Subcutaneous adipose tissue (tissue), 4 donors: ENCODE data around the gene XPA. TPM values are rescaled to one million over a fixed set of nuclear protein-coding genes. Genes with fewer than 3 reads are reported as not detected.

Experiments used
- total RNA-seq, 4 donors: library from RNA; depleted of rRNA; stranded (reverse); fragments of >200 nt; gene quantifications; one replicate each; pipeline ENCODE4 v1.1.0, GENCODE V29; 2016
- TF ChIP-seq, protein P1 (sequence below): fragments of 450-650 bp; IDR thresholded peaks from one replicate; pipeline ENCODE4 v1.5.1; 2016; ENCODE audit warnings: low read depth, mild to moderate bottlenecking, control low read depth, antibody characterized with exemption, moderate library complexity

The XPA gene
- total RNA-seq: 10 to 100 TPM; 15.1 to 18.7 (median 18.4) TPM

DNA sequence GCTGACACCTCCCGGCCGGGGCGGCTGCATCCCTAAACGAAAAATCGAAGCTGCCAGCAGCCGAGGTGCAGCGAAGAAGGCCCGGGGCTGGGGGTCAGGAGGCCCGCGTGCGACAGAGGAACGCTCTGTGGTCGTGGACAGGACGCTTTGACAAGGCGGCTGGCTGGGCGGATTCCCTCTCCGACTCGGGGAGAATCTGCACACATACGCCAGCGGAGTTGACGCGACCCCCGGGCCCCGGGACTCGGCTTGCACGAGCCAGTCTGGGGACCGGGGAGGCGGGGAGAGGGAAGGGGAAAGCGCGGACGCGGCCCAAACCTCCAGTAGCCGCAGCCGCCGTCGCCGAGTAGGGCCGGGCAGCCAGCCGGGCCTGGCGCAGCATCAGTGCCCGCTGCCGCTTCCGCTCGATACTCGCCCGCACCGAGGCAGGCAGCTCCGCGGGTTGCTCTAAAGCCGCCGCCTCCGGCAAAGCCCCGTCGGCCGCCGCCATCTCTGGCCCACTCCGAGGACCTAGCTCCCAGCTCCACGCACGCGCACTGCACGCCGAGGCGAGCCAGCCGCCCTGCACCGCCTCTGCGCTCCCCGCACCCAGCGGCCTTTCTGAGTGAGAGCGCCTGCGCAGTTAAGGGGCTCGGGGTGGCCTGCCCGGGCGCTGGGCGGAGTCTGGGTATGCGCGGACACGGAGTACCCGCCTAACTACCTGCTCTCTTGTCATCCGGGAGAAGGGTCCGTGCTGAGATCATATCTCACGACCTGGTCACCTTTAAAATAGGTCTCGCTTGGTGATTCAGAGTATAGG is at the start of gene XPA:
Gene XPA (minus strand): TSS at position 538 of the 799 bp plus-strand sequence. CDS start 48 bp downstream, at position 490.
- TF ChIP-seq, protein P1, sequence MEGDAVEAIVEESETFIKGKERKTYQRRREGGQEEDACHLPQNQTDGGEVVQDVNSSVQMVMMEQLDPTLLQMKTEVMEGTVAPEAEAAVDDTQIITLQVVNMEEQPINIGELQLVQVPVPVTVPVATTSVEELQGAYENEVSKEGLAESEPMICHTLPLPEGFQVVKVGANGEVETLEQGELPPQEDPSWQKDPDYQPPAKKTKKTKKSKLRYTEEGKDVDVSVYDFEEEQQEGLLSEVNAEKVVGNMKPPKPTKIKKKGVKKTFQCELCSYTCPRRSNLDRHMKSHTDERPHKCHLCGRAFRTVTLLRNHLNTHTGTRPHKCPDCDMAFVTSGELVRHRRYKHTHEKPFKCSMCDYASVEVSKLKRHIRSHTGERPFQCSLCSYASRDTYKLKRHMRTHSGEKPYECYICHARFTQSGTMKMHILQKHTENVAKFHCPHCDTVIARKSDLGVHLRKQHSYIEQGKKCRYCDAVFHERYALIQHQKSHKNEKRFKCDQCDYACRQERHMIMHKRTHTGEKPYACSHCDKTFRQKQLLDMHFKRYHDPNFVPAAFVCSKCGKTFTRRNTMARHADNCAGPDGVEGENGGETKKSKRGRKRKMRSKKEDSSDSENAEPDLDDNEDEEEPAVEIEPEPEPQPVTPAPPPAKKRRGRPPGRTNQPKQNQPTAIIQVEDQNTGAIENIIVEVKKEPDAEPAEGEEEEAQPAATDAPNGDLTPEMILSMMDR: no peak

DNA sequence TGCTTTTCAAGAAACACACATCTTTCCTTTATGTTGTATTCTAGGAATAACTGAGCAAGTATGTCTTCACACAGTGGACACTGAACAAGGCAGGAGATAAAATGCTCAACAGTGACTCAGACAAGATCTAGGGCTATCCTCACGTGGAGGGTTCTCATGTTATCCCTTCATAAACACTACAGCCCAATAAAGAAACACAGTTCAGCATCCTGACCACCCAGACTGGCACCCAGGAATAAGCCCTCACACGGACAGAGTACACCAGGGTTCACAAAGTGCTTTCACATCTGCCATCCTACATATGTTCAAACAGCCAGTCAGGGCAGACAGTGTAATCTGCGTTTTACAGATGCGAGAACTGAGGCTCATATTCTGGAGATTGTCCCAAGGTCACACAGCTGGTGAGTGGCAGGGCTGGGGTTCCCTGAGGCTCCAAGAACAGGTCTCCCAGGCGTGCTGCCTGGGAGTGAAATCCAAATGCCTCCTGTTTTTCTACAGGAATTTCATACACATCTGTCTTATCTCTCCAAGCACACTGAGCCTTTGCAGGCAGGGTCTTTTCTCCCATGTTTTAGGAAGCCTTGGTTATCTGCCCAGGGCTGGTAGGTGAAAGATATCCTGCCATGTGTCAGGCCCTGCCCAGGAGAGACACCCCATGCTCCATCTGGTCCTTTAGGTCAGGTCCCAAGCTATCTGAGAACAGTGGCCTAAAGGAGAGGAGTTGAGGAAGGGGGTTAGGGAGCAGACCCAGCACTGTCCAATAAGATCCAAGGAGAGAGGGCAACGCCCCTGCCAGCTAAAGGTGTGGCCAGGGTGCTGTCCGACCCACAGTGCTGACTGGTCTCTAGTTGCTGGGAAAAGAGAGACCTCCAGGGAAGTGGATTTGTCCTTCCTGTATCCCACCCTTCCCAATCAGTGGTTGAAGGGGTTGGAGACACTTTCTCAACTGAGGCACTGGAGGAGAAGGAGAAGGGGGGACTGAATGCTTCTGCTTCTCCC is 47.9 kb upstream of the XPA start:
- TF ChIP-seq, protein P1: no peak

DNA sequence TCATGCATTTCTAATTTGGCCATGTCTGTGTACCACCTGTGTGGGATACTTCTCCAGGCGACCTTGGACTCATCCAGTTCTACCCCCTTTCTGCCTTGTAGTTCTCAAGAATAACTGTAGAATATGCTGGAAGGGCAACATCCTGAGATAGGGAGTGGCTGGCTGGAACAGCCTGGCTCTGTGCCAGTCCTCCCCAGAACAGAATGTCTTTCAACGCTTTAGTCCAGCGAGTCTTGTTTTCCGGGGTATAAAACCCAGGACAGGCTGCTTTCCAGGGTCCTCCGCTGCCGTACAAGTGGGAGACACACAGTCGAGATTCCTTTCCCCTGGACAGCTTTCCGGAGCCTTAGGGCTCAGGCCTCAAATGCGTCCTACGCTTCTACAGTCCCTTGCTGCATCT is 45.4 kb upstream of the XPA start:
- TF ChIP-seq, protein P1: no peak

DNA sequence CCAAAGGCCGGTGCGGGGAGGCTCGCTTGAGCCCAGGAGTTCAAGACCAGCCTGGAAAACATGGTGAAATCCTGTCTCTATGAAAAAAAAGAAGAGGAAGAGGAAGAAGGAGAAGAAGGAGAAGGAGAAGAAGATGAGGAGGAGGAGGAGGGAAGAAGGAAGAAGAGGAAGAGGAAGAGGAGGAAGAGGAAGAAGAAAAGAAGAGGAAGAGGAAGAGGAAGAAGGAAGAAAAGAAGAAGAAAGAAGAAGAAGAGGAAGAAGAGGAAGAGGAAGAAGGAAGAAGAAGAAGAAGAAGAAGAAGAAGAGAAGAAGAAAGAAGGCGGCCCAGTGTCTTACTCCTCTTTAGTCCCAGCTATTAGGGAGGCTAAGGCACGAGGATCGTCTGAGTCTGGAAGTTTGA is 44.8 kb upstream of the XPA start:
- TF ChIP-seq, protein P1: no peak

DNA sequence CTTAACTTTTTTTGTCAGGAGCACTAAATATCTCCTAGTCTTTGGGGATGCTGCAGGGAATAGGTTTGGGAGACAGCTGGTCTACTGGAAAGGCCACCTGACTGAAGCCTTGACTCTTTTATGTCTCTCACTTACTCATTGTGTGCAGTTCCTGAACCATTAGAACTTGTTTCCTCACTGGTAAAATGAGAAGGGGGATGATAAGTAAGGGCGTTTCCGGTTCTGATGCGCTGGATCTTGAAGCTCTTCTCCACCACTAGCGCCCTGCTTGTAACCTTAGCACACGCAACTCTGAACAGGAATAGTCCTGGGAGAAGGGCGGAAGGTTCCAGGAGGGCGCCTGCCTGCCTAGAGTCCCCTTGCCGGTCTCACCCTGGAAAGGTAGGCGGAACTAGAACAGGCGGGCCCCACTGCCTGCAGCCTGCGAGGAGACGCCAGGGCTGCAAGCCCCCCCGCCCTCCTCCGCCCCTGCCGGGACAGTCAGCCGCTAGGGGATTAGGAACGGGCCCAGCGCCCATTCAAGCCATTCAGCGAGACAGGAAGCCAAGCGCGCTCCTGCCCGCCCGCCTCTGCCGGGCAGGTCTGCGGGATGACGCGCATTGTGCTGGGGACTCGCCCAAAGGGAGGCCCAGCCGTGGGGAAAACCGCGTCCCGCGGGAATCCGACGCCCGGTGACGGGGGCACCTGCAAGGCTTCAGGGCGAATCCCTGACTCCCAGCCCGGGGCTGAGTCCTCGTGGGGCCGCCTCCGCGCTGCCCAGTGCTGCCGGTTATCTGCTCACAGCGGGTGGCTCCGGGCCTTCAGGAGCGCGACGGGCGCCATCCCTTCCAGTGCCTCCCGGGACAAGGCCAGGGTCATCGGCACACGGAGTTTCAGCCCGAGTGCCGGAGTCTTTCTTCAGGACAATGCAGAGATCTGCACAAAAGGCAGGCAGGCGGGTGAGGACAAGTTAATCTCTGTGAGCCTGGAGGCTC is 44.0 kb upstream of the XPA start:
- TF ChIP-seq, protein P1: no peak

DNA sequence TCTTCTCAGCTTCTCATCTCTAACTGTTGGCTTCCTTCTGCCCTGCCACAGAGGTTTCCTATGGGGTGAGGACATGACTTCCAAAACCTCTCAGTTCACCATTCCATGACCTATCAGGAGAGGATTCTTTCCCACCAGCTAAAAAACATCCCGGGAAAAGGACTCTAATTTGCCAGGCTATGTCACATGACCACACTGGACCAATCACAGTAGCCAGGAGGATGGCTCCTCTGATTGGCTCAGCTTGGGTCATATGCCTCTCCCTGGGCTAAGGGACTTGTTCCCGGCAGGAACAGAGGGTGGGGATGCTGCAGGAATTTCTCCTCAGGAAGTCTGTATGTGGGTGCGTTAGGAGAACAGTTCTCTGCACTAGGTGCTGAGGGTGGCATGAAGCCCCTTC is 40.3 kb upstream of the XPA start:
- TF ChIP-seq, protein P1: no peak
